Endothelial cell (in vitro differentiated cells): ENCODE data around the gene OR2G3. TPM values are rescaled to one million over a fixed set of nuclear protein-coding genes. Genes with fewer than 3 reads are reported as not detected.

Source experiments
- DNase-seq: peaks from one replicate; pipeline ENCODE4 v3.0.0; 2021; ENCODE audit warnings: low spot score
- H3K27ac Mint-ChIP-seq: one replicate; pipeline ENCODE4 v1.8.0; 2021; ENCODE audit warnings: mixed read lengths, inconsistent platforms; ENCODE audit not compliant: unreplicated experiment
- H3K27me3 Mint-ChIP-seq: one replicate; pipeline ENCODE4 v1.8.0; 2021; ENCODE audit warnings: mild to moderate bottlenecking, moderate library complexity, mixed read lengths, inconsistent platforms; ENCODE audit not compliant: unreplicated experiment
- H3K36me3 Mint-ChIP-seq: one replicate; pipeline ENCODE4 v1.8.0; 2021; ENCODE audit warnings: mild to moderate bottlenecking, low read depth, mixed read lengths, inconsistent platforms; ENCODE audit not compliant: unreplicated experiment
- H3K4me1 Mint-ChIP-seq: one replicate; pipeline ENCODE4 v1.8.0; 2021; ENCODE audit warnings: mild to moderate bottlenecking, mixed read lengths, inconsistent platforms; ENCODE audit not compliant: unreplicated experiment
- H3K4me3 Mint-ChIP-seq: one replicate; pipeline ENCODE4 v1.8.0; 2021; ENCODE audit warnings: mild to moderate bottlenecking, mixed read lengths, inconsistent platforms; ENCODE audit not compliant: unreplicated experiment
- H3K9me3 Mint-ChIP-seq: one replicate; pipeline ENCODE4 v1.8.0; 2021; ENCODE audit warnings: mixed read lengths, inconsistent platforms; ENCODE audit not compliant: unreplicated experiment
- long read RNA-seq: library from polyadenylated mRNA; unstranded; transcript quantifications from one replicate; pipeline ENCODE4 v2.0.0, GENCODE V29; 2020; ENCODE audit not compliant: unreplicated experiment
- total RNA-seq: library from RNA; stranded (reverse); fragmentation: NEBNext Ultra II Directional; extraction: Animal tissue kit (Norgen Biotek cat#: 25700); gene quantifications from one replicate; pipeline ENCODE4 v1.2.1, GENCODE V29; 2021; ENCODE audit not compliant: unreplicated experiment
- TF ChIP-seq, protein P1 (sequence below): fragments of 200-600 bp; sonication (generic); IDR thresholded peaks from one replicate; pipeline ENCODE4 v1.5.0; 2021; ENCODE audit warnings: antibody characterized with exemption; ENCODE audit not compliant: unreplicated experiment

Gene OR2G3
- not detected for total RNA-seq
- long read RNA-seq = 0 reads

DNA sequence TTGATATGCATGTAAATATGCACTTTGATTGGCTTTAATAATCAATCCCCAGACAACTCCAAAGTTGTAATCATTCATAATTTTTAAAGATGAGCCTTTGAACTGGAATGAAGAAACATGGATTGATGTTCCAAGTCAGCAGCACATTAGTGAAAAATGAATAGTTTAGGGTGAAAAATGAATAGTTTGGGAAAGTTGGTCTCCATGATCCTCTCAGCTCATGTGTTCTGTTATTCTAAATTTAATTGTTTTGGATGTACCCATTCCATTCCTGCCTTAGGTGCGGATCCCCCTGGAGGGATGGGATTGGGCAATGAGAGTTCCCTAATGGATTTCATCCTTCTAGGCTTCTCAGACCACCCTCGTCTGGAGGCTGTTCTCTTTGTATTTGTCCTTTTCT, at the start of gene OR2G3:
Gene OR2G3 (plus strand): TSS at position 301 of the 400 bp plus-strand sequence. CDS start 0 bp downstream, at position 301.
- H3K9me3 Mint-ChIP-seq = no peaks in the 10 kb centered on the region
- H3K27ac Mint-ChIP-seq = no peak within 1 kb of the TSS
- TF ChIP-seq, protein P1, sequence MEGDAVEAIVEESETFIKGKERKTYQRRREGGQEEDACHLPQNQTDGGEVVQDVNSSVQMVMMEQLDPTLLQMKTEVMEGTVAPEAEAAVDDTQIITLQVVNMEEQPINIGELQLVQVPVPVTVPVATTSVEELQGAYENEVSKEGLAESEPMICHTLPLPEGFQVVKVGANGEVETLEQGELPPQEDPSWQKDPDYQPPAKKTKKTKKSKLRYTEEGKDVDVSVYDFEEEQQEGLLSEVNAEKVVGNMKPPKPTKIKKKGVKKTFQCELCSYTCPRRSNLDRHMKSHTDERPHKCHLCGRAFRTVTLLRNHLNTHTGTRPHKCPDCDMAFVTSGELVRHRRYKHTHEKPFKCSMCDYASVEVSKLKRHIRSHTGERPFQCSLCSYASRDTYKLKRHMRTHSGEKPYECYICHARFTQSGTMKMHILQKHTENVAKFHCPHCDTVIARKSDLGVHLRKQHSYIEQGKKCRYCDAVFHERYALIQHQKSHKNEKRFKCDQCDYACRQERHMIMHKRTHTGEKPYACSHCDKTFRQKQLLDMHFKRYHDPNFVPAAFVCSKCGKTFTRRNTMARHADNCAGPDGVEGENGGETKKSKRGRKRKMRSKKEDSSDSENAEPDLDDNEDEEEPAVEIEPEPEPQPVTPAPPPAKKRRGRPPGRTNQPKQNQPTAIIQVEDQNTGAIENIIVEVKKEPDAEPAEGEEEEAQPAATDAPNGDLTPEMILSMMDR = no peak
- no peaks in the 10 kb centered on the region for H3K36me3 Mint-ChIP-seq
- no peak within 1 kb of the TSS for H3K4me3 Mint-ChIP-seq
- H3K4me1 Mint-ChIP-seq = no peaks in the 10 kb centered on the region
- no peak for DNase-seq
- H3K27me3 Mint-ChIP-seq = peaks cover 2% of the 10 kb centered on the region

DNA sequence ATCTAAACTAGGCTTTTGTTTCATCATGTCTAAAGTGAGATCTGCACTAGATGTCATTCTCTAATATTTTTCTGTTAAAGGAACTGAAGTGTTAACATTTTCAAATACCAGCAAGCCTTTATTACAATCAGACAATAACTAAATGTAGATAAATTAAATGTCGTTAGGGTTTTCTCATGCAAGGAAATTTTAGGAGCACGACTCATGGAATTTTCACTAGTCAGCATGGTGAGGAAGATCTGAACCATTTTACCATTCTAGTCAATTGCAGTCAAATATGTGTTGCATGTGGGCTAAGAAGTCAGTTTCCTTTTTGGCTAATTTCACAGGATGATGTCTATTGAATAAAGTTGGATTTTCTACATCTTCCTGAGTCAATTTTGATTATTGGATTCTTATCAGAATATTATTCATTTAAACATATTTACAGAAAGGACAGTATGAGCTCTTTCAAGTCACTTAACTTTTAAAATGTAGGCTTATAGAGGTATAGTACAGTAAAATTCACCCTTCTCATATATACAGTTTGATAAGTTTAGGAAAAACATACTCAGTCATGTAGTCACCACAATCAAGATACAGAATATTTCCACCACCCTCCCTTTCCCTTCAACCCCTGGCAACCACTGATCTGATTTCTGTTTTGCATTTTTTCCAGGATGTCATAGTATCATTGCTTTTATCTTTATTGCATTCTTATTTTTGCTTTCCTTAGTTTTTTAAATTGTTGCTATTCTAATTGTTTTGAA, 47.3 kb upstream of the OR2G3 start:
- TF ChIP-seq, protein P1 = no peak
- H3K4me1 Mint-ChIP-seq = no peaks in the 10 kb centered on the region
- no peak overlapping the region for H3K4me3 Mint-ChIP-seq
- H3K27ac Mint-ChIP-seq = no peak overlapping the region
- H3K9me3 Mint-ChIP-seq = no peaks in the 10 kb centered on the region
- H3K27me3 Mint-ChIP-seq = no peaks in the 10 kb centered on the region
- no peaks in the 10 kb centered on the region for H3K36me3 Mint-ChIP-seq
- no peak for DNase-seq

DNA sequence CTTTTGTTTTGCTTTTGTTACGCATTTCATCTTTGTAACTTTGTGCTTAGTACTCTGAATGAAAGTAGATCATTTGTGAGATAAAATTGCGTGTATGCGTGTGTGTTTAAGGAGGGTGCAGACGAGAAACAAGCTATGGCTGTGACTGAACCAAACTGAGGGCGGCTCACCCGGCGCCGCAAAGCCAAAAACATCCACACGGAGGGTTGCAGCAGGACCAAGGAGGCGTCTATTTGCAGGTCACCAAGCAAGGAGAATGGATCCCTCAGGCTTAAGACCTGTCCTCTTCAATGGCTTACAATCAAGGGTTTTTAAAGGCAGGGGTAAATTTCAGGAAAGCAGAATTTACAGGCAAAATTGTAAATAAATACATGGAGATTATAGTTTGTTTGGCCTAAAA, 43.7 kb upstream of the OR2G3 start:
- DNase-seq = no peak
- H3K36me3 Mint-ChIP-seq = no peaks in the 10 kb centered on the region
- H3K27me3 Mint-ChIP-seq = no peaks in the 10 kb centered on the region
- H3K4me3 Mint-ChIP-seq = no peak overlapping the region
- H3K9me3 Mint-ChIP-seq = no peaks in the 10 kb centered on the region
- TF ChIP-seq, protein P1 = no peak
- H3K27ac Mint-ChIP-seq = no peak overlapping the region
- no peaks in the 10 kb centered on the region for H3K4me1 Mint-ChIP-seq

DNA sequence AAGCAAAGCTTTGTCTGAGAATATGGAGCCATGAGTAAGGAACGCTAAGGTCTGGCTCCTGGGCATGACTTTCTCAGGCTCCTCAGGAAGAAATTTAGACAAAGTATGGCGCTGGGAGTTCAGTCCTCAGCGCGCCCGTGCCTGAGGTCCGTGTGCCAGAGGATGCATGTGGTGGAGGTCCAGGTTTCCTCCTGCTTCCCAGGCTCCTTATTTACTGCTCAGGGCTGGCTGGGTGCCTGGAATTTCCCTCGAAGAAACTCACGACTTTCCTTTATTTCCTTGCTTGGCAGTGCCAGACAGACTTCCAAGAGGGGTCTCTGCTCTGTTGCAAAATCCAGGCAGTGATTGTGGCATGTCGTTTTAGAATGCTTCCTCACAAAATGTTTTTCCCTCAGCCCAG, 43.2 kb upstream of the OR2G3 start:
- Mint-ChIP-seq H3K36me3 (no peaks in the 10 kb centered on the region), H3K9me3 (no peaks in the 10 kb centered on the region)

DNA sequence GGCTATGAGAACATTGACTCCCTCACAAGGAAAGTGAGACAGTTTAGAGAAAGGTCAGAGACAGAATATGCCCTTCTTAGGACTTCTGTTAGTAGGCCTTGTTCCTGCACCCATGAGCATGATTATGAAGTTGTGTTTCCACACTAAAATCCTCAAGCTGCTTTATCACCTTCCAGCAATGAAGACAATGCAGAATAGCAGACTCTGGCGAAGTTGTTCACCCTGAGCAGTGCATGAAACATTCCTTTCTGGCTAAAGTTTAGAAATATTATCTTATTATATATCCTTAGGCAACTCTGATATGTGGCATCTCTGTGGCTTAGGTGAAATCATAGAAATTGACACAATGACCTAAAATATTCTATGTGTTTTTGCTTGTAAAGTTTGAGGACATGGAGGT, 31.1 kb upstream of the OR2G3 start:
- no peak for DNase-seq
- no peaks in the 10 kb centered on the region for H3K4me1 Mint-ChIP-seq
- no peaks in the 10 kb centered on the region for H3K27me3 Mint-ChIP-seq
- H3K4me3 Mint-ChIP-seq = no peak overlapping the region
- no peaks in the 10 kb centered on the region for H3K36me3 Mint-ChIP-seq
- no peaks in the 10 kb centered on the region for H3K9me3 Mint-ChIP-seq
- H3K27ac Mint-ChIP-seq = no peak overlapping the region
- TF ChIP-seq, protein P1 = no peak

More for the DNA sequence above, 43.2 kb upstream of the OR2G3 start:
- DNase-seq = no peak
- Mint-ChIP-seq H3K27ac (no peak overlapping the region), H3K27me3 (no peaks in the 10 kb centered on the region), H3K4me1 (no peaks in the 10 kb centered on the region), H3K4me3 (no peak overlapping the region)
- TF ChIP-seq, protein P1 = no peak
